Fibroblast of skin of scalp (primary cell): ENCODE results near the gene RXRA.

Experiments
- DNase-seq: peaks from one replicate; pipeline ENCODE4 v3.0.0-alpha.2; 2013

The RXRA gene

DNA sequence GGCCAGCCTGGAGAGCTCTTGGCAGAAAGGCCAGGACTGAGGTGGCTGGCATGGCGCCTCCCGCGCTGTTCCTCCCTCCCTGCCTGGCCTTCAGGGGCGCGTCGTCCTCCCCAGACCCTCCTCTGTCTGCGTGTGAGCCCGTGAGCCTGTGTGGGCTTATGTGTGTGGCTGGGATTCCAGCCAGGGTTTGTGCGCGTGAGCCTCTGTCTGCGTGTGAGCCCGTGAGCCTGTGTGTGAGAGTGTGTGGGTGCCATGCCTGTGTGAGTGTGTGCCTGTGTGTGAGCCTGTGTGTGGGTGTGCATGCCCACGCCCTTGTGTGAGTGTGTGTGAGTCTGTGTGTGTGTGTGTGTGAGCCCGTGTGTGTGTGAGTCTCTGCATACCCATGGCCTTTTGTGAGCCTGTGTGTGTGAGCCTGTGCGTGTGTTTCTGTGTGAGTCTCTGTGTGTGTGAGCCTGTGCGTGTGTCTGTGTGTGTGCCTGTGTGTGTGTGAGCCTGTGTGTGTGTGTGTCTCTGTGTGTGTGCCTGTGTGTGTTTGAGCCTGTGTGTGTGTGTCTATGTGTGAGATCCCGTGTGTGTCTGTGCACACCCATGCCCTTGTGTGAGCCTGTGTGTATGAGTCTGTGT is 13.0 kb downstream of the RXRA start:
- DNase-seq: peak; percentile 35

DNA sequence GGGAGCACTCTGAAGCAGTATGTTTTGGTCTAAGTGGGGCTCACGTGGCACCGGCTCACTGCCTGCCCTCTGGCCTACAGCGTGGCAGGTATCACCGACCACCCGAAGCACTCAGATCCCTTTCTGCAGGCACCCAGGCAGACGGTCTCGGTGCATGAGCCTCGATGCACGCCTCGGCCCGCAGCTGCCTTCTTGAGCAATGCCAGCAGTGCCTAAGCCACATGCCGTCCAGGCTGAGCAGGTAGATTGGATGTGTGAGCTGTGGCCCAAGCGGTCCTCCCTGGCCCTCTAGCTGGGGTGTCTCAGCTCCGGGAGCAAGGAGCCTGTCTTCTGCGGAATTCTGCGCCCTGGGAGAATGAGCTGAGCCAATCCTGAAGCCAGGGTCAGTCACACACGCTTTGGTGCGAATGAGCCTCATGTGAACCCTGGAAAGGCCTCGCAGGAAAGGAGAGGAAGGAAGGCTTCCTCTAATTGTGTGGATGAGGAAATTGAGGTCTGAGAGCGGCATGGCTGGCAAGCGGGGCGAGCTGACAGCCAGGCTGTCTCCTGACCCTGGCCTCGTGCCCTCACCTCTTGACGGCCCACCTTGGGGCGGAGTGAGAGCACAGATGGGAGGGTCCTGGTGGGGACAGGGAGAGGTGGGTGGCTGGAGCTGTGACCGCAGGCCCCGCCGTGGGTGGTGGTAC is 14.4 kb downstream of the RXRA start:
- DNase-seq: no peak

DNA sequence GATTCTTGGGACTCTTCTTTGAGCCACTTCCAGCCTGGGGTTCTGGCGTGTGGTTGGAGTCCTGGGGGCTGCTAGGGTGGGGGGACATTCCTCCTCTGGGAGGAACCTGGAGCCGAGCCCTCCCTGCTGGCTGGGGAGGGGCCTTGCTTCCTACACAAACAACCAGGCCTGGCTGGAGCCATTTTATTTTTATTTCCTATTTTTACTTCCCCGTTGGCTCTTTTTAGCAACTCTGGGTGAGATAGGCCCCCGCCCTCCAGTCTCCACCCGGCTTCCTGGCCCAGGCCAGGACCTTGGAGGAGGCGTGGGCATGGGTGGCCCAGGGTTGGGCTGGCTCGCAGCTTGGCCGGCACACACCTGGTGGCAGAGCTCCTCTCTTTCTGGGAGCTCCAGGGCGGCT is 15.1 kb downstream of the RXRA start:
- no peak for DNase-seq

DNA sequence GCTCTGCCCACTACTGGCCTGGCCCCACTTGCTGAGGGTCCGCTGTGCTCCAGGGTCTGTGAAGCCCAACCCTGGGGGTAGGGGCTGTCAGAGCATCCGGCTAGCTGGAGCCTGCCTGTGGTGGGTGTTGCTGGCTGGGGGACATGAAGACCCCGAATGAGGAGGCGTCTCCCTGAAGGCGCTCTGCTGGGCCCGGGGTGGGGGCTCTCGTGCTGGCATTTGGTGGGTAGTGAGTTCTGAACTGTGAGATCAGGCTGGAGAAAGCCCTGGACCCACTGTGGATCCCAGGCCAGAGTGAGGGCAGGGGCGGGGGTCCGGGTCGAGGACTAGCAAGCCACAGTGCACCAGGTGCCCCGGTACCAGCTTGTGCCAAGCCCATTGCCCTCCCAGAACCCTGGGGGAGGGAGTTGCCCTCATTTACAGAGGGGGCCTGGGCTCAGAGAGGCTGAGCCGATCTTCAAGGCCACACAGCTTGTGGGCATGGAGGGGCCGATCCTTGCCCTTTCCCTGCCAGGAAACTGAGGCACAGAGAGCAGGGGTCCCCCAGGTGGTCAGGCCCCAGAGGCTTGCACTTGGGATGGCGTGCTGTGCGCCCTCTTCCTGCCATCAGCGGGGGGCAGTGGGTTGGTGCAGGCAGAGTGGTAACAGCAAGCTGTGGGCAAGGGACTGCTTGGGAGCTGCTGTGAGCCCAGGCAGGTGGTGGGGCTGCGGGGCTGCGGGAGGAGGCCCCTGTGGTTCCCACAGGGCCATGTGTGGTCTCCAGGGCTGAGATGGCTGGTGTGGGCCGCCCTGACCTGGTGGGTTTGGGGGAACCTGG is 15.9 kb downstream of the RXRA start:
- DNase-seq: no peak

DNA sequence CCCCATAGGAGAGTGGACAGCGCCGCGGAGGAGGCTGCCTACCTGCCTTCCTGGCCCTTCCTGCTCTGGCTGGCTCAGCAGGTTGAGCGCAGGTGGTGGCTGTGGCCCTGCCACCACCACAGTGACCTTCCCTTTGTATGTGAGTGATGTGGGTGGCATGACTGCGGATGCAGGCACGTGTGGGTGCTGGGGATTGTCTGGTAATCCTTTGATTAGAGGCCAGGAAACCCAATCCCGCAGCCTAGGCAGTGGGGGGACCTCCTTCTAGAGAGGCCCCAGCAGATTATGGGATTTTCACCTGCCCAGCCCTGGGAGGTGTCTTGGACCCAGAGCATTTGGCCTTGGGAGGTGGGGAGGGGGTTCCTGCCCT is 16.5 kb downstream of the RXRA start:
- DNase-seq: no peak

DNA sequence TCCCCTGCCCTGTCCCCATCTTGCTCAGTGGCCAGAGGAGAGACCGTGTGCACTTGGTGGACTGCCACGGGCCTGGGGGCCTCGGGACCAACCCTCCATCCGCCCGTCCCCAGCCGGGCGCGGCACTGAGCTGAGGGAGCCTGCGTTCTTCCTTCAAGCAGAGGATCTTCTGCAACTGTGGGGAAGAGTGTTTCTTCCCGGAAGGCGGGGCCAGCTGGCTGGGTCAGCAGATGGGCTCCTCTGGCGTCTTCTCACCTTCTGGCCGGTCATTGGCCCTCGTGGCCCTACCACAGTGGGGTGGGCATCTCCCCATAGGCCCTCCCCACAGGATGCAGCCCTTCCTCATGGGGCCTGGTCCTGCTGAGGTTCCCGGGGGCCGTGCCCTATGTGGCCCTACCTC is 17.4 kb downstream of the RXRA start:
- no peak for DNase-seq

DNA sequence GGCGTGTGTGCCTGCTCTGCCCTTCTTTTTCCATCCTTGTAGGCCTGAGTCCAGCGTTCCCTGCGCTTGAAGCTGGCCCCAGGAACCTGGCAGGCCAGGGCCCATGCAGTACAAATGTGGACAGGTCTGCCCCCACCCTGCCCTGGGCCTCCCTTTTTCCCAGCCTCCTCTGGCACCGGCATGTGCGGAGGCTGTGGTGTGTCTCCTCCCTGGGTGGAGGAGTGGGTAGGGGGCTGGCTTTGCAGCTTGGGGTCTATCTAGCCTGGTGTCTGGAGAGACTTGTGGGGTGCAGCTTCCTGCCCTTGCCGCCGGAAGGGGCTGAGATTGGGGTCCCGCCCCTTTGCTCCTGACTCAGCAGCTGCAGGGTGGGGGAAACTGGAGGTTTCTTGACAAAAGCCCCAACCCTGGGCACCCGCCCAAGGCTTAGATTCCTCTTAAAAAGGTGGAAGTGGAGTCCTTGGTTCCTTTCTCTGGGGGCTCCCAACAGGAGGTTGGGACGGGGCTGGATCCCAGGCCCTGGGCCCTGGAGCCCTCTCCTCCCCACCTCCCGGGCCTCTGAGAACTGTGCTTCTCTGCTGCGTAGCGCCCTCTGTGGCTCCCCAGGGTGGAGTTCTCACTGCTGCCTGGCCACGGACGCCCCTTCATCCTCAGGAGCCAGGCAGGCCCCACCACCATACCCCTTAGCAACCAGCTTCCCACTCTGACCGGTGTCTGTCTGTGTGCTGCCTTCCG is 18.0 kb downstream of the RXRA start:
- DNase-seq: peak; percentile 50

DNA sequence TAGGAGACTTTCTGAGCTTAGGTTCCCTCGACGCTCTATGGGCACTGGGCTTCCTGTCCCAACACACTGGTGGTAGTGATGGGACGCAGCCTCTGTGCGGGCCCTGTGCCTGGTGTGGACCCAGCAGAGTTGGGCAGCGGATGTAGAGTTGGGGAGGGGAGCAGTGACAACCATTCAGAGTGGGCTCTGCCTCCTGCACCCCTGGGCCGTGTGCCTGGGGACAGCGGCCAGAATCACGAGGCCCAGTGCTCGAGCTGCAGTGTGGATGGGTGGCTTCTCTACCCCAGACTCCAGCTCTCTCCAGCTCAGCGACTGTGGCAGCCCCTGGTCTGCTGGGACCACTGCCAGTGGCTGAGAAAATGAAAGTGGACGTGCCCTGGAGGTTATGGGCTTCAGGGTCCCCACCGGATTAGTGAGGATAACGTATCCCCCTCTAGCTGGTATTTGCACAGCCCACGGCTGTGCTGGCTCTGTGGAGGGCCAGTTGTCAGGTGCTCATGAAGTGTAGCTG is 18.6 kb downstream of the RXRA start:
- DNase-seq: no peak

DNA sequence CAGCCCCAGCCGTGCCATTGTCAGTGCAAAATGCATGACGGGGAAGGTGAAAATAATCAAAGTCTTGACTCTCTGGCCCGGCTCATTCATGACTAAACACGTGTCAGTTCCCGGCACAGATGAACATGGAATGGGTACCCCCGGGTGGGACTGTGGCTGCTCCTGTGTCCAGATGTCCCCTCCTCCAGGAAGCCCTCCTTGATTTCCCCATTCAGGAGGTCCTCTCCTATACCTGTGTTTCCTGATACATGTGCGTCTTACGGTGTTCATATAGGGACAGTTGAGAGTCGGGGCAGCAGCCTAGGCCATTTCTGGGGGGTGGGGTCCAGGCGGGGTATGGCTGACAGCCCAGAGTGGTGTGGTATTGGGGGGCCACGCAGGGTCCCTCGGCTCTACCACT is 19.5 kb downstream of the RXRA start:
- no peak for DNase-seq

DNA sequence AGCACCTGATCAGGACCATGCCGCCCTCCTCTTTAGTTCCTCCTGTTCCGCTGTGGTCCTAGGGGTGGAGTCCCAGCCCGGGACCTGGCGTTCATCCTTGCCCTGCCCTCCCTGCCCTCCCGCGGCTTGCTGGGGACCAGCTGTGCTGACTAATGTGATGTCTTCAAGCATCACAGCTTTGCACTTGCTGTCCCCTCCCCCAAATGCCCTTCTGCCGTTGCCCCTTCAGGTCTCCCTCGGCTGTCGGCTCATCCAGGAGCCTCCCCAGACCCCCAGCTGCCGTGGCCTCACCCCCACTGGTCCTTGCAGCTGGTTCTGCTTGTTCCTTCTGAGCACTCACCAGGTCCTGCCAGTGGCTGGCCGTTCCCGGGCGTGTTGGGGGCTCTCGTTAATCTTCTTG is 19.9 kb downstream of the RXRA start:
- peak; percentile 35 for DNase-seq

DNA sequence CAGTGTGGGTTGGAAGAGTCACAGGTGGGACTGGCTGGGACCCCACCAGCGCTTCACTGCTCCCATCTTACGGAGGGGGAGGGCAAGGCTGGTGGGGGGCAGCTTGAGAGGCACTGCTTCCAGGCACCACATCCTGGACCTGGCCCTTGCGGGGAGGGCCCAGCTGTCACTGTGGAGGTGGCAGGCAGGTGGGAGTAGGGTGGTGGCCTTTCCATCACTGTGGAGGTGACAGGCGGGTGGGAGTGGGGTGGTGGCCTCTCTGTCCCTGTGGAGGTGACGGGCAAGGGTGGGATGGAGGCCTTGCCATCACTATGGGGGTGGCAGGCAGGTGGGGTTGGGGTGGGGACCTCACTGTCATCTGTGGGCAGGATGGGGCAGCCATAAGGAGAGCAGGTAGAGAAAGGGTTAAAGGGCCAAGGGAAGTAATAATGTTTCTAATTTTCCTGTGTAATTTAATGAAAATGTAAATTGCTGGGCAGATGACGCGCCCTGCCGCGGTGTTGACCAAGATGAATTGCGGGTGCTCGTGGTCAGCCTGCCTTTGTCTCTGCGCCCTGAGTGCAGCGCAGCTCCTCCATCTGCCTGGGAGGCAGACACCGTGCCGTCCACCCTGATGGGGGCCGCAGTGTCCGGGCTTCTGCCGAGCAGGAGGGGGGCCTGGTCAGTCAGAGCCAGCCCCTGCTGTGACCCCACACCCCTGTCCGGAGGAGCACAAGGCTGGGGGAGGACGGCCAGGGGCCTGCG is 20.8 kb downstream of the RXRA start:
- no peak for DNase-seq

DNA sequence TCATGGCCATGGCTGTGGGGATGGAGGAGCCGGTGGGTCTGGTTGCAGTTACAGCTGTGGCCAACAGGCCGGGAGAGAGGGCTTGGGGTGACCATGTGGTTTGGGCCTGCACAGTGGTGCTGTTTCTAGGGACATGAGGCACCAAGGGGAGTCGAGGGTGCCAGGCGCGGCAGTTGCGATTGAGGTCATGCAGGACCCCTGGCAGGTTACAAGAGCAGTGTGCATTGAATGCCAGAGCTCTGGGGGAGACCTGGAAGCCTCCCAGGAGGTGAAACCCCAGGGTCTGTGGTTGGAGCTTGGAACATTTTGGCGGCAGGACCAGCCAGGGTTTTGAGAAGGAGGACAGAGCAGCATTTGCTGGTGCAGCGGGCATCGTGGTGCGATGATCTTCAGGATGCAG is 21.7 kb downstream of the RXRA start:
- DNase-seq: no peak

DNA sequence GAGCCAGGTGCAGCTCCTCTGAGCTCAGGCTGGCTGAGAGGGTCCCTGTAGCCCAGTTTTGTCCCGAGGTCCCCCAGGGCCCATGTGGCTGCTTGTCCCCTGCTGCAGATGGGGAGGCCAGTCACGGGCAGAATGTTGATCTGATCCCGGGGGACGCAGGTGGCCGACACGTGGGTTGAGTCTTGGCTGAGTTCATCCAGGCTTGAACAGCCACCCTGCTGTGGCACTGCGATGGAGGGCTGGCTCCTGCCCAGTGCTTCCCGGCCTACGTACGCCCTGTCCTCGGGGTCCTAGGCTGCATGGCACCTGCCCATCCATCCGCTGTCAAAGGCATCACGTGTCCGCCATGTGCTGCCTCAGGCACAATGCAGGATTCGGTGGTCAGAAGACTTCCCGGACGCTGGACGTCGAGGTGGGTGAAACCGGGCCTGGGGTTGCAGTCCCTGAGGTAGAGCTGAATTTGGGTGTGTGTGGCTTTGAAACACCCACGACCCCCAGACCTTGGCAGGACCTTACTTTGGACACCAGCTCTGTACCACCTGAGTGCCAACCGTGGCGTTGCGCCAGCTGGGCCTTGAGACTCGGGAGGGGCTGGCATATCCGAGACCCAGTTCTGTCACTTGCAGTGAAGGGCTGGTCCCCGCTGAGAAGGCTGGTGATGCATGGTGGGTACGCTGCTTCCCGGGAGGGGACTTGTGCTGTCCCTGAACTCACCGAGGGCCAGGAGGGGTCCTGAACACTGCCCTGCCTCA is 22.3 kb downstream of the RXRA start:
- no peak for DNase-seq

DNA sequence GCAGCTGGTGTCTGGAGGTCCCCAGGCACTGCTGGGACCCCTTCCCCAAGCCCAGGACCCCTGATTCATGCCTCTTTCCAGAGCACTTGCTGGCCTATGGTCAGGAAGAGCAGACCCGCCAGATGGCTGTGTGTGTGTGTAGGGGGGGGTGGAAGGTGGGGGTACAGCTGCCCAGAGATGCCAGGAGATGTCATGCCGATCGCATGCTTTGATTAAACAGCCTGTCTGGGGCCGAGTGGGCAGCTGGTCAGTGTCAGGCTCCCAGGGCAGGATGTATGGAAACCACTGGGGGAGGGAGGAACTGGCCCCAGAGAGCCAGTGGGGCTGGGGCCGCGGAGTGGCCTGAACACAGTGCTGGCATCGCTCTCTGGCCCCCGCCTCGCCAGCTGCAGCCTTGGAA is 23.7 kb downstream of the RXRA start:
- no peak for DNase-seq

DNA sequence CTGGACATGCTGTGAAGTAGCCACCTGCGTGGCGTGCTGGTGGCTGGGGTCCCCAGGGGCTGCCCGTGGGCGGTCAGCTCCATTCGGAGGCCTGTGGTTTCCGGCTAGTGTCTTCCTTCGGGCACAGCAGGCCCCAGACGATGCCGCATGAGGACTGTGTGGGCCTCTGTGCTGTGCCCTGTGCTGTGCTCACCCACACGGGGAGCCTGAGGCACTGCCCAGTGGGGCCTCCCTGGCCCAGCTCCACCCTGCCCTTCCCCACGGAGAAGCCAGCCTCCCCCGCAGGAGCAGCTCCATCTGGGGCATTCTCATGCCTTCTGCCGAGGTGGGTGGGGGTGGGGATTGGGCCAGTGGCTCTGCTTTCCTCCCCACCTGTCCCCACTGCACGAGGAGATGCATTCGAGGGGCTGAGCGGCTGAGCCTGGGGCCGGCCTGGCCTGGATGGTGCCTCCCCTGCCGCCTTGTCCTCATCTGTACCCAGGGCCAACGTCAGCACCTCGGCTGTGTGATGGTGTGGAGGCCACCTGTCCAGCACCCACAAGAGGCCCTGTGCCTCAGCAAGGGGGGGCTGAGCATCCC is 24.2 kb downstream of the RXRA start:
- DNase-seq: no peak

DNA sequence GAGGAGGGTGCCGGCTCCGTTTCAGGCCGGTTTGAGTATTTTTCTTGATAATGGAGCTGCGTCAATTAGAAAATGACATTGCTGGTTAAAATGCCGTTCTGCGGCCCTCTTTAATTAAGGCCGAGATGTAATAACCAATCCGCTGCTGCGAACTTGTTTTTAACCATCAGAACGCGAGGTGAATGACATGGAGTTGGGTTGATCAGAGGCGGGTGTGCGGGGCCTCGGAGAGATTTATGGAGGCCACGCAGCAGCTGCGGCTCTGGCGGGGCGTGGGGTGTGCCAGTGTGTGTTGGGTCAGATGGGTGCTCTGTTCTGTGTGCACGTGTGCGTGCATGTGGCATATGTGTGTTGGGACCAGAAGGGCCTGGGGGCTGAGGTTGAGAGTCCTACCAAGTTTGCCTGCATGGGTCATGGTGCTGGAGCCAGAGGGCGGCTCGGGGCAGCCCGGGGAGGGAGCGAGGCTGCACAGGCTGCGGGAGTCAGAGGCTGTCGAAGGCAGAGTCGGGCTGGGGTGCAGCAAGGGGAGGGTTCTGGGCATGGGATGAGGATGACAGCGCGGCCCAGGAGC is 25.4 kb downstream of the RXRA start:
- DNase-seq: no peak

DNA sequence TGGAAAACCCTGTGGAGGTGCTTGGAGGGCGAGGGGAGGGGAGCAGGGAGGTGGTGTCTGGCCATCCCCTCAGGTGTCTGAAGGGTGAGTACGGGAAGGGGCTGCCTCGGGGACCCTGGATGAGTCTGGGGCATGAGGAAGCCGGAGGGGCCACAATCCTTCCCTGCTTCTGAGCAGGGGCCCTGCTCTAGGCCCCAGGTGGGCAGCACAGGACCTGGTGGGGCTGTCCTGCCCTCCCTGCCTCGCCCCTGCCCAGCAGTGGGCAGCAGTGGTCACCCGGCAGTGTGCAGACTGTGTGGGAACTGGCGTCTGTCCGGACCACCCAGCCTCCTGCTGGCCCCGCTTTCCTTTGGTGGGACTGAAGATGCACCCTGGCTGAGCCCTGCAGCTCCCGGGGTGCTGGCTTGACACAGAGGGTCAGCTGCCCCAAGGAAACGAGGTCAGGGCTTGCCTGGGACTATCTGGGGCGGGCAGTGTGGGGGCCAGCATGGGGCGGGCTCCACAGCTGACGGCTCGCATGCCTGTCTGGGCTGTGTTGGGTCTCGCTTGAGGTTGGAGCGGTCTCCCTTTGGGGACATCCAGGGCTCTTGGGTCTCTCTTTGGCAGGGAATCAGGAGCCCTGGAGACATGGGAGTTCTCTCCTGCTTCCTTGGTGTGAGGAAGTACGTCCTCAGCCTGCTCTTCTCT is 26.1 kb downstream of the RXRA start:
- DNase-seq: no peak

DNA sequence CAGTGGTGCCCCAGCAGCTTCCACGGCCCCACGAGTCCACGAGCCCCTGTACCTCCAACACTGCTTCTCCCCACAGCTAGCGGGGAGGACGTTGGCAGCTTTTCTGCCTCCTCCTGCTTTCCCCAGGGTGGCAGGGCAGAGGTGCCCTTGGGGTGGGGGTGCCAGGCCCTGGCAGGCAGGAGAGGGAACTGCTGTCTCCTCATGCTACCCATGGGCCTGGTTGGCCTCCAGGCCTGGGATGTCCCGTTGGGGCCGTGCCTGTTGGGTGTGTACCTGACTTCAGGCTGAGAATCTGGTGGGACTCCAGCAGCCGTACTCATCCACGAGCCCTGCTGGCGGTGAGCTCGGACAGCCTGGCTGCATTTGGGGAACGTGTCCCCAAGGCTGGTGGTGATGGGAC is 27.3 kb downstream of the RXRA start:
- no peak for DNase-seq

DNA sequence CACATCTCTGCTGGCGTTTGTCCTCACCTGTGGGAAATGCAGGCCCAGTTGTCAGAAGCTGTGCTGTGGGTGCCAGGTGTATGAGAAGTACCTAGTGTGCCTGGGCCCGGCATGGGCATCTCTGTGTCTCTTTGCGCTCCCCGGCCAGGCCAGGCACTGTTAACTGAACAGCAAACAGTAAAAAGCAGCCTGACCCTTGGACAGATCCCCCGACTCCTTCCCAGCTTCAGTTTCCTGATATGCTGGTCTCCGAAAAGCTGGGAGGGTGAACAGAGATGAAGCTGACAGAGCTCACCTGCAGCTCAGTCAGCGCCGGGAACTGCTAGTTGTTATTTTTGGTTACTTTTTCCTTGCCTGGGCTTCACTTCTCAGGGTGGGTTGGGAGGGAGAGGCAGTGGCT is 28.9 kb downstream of the RXRA start:
- DNase-seq: no peak
